GM12801 (cell line): ENCODE results near the gene PPM1H.

Experiments used
- TF ChIP-seq, protein P1 (sequence below): IDR thresholded peaks from one replicate; pipeline ENCODE4 v1.5.1; 2011; ENCODE audit warnings: control low read depth; ENCODE audit not compliant: insufficient read length; ENCODE audit errors: extremely low read depth

Gene PPM1H

DNA sequence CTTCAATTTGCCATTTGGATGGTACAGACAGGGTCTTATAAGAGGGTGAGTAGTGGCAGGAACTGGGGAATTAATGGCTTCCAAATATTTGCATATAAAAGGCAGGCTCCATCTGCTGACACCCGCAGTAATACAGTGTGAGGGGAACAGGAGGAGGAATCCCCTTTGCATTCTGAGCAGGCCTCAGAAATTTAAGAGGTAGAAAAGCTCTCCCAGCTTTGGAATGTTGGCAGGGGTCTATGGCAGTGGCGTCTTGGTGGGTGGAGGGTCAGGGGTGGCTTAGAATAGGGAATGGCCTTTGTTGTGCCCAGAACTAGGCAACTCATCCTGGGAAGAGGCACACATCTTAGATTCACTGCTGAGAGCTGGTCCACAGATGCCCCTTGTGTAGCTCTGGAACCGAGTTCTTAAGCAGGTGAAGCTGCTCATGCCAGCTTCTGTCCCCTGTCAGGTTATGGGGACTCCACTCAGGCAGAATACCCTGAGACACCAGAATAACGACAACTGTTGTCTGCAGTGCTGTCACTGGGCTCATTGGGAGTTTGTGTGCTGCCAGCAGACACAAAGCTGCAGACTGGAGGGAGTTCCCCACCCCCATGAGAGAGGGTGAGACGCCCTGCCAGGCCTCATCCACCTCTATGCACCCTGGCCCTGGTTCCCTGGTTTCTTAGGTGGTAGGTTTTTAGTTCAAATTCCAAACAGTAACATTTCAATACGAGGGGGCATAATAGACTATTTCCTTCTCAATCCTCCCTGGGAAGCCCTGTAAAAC, 278.2 kb downstream of the PPM1H start:
- TF ChIP-seq, protein P1, sequence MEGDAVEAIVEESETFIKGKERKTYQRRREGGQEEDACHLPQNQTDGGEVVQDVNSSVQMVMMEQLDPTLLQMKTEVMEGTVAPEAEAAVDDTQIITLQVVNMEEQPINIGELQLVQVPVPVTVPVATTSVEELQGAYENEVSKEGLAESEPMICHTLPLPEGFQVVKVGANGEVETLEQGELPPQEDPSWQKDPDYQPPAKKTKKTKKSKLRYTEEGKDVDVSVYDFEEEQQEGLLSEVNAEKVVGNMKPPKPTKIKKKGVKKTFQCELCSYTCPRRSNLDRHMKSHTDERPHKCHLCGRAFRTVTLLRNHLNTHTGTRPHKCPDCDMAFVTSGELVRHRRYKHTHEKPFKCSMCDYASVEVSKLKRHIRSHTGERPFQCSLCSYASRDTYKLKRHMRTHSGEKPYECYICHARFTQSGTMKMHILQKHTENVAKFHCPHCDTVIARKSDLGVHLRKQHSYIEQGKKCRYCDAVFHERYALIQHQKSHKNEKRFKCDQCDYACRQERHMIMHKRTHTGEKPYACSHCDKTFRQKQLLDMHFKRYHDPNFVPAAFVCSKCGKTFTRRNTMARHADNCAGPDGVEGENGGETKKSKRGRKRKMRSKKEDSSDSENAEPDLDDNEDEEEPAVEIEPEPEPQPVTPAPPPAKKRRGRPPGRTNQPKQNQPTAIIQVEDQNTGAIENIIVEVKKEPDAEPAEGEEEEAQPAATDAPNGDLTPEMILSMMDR, result no peak

DNA sequence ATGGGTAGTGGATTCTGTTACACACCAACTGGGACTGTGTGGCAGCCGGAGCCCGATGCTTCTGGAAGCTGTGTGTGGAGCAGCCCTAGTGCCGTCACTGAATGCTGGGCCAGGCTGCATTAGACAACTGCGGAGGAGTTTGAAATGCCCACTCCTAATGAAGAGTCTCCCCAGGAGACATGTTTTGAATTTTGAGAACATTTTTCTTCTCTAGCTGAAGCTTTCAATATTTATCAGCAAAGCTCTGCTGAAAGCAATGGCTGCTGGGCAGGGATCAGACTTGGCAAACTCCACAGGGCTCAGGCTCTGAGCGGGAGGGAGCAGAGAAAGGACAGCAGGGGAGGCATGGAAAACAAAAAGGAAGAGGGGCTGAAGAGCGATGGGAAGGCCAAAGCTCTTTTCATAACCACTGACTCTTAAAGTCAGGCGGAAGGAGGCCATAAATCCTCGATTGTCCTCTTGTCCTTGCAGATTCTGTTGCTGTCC, 279.2 kb downstream of the PPM1H start:
- TF ChIP-seq, protein P1, result no peak

DNA sequence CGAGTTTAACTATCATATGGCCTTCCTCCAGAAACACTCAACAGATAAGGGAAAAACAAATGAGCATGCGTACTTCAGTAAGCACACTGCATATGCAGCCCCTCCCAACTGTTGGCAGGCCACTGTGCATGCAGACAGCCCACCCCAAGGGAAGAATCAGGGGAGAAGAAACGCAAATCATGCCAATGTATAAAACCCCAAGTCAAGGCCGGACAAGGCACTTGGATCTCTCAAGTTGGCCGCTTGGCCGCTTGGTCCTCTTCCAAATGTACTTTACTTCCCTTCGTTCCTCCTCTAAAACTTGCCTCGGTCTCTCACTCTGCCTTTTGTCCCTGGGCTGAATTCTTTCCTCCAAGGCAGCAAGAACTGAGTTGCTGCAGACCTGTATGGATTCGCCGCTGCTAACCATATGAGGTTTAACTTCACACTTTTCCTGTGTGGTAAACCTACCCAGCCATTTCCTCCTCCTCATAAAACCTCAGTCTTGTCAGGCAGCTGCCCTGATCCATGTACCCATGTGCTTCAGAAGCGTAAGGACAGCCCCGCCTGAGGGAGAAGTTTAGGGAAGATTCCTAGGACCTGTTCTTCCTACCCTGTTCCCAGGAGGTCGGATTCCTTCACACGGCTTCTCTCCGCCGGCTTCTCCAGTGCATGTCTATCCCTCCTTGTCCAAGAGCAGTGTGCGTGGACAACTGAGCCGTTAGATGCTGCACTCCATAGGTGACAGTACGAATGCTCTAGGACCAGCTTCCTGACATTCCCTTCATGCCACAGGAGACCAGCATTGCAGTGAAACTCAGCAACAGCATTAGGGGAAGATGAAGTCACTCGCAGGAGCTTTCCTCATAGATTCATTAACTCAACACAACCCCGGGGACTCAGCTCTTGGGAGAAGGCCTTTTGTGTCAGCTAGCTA, 280.4 kb downstream of the PPM1H start:
- TF ChIP-seq, protein P1, result no peak

DNA sequence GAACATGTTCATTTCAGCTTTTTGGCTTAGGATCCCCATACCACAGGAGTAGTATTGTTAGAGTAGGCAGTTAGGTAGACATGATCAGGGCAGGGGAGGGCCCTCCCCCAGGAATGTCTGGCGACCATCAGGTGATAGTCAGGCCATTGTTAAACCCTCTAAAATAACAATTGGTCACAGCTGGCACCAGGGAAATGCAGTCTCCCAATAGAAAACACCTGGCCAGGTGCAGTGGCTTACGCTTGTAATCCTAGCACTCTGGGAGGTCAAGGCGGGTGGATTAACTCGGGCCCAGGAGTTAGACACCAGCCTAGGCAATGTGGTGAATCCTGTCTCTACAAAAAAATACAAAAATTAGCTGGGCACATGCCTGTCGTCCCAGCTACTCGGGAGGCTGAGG, 281.2 kb downstream of the PPM1H start:
- TF ChIP-seq, protein P1, result no peak

DNA sequence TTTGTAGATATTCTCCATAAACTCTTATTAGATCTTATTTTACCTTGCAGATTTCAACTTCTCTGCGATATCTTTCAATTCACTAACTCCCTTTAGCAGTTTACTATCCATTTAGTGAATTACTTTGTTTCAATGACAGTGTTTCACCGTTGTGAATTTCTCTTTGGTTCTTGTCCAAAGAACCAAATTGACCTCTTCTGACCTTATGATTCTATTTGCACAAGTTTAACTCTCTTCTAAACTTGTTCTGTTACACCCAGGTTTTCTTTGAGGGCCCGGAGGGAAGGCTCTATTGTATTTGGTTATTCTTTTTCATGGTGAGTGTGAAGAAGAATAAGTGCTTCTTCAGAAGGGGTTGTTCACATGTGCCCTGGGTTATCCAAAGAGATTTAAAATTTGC, 281.6 kb downstream of the PPM1H start:
- TF ChIP-seq, protein P1, result no peak

DNA sequence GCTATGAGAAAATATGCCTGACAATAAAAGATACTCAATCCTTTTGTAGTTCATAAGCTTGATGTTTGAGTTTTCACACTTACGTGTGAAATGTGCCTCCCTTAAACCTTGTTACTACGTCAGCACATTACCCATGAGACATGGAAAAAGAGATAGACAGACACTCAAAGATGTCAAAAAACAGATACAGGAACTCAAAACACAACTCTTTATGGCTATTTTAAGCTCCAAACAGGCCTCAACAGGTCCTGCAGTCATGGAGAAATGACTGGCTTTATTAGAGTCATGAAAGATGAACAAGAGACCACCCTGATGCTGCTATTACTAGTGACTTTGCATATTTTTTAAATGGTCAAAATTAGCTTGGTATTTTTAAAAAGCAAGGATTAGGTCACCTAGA, 283.8 kb downstream of the PPM1H start:
- TF ChIP-seq, protein P1, result no peak

DNA sequence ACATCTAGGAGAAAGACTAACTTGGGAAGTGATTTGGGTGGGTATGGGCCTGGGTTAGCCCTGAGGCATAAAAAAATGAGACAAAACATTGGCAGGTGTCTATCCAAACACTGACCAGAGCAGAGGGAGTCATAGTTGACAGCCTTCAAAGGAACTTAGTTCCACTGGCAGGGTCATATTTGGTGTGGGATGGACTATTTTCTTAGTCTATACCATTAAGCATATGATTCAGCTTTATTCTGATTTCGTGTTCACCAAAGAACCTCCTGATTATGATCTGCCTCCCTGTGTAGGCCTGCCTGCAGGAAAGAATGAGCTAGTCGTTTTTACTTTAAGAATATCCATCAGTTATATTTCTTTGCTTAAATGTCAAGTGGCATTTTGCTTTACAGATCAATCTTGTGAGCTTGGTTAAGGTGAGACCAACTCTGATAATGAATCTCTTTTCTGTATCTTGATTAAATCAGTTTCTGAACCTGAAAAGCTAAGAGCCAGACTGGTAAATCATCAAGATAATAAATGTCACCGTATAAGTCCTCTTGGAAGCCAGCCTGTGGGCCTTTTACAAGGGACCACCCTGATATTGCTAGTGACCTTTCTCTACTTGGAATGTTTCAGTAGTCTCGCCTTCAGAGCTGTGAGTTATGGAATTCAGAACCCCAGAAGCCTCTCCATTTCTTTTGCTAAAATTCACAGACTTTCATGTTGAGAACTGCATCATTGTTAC, 285.4 kb downstream of the PPM1H start:
- TF ChIP-seq, protein P1, result no peak
